OCI-LY1 (cell line): Measurements from ENCODE around the gene TACC3.

Experiments used
- CTCF ChIP-seq: fragments of 200-600 bp; sonication (generic), shearing (Covaris generic); IDR thresholded peaks from 2 replicates; pipeline ENCODE4 v1.5.1; 2017; ENCODE audit warnings: mild to moderate bottlenecking, antibody characterized with exemption, low read length, moderate library complexity, mixed read lengths
- EZH2 ChIP-seq: fragments of 200-600 bp; sonication (generic), shearing (Covaris generic); IDR thresholded peaks from 2 replicates; pipeline ENCODE4 v1.8.0; 2017; ENCODE audit warnings: borderline replicate concordance, mixed run types, mild to moderate bottlenecking, antibody characterized with exemption, low read length, moderate library complexity, mixed read lengths

DNA sequence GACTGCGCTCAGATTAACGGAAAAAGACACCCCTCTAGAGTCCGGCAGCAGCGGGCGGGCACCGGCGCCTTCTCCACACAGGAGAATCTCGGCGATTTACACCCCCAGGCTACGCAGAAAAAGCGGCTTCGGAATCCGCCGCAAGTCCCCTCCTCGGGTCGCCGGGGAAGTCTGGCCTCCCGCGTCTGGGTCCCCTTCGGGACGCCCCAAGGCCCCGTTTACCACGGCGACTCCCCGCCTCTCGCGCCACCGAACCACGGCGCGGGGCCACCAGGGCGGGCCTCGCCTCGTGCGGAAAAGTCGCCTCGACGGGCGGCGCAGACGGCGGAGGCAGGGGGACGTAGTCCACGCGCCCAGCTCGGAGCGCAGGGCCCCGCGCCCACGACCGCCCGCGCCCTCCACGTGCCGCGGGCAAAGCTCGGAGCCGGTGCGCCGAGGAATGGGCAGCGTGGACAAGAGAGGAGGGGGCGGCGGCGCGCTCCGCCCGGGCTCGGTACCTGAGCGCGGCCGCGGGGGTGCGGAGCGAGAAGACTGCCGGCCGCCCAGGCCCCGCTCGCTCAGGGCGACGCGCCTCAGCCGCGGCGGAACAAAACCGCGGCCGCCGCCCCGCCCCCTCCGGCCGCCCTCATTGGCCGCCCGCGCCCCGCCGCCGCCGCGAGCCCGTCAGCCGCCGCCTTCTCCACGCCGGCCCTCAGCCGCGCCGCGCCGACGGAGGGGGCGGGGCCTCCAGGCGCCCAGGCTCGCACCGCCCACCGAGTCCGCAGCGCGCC, 37.4 kb upstream of the TACC3 start, which contains the start of gene FAM53A:
- no peak for TF ChIP-seq EZH2
- no peak for TF ChIP-seq CTCF
